IMR-90 (cell line): ENCODE data around the gene ADCY5.

ENCODE experiments used
- FOS ChIP-seq: fragments of 150-350 bp; IDR thresholded peaks from 2 replicates; pipeline ENCODE4 v1.6.1; 2016; ENCODE audit warnings: low read depth, low read length
- MXI1 ChIP-seq: IDR thresholded peaks from 2 replicates; pipeline ENCODE4 v1.6.1; 2012; ENCODE audit warnings: low read depth, mild to moderate bottlenecking, low read length, moderate library complexity, borderline replicate concordance
- POLR2A ChIP-seq: IDR thresholded peaks from 2 replicates; pipeline ENCODE4 v1.6.1; 2012; ENCODE audit warnings: mild to moderate bottlenecking, low read depth, low read length
- RAD21 ChIP-seq: IDR thresholded peaks from 2 replicates; pipeline ENCODE4 v1.6.1; 2012; ENCODE audit warnings: low read length, improper control_type of control experiment
- RCOR1 ChIP-seq: IDR thresholded peaks from 2 replicates; pipeline ENCODE4 v1.6.1; 2012; ENCODE audit warnings: mild to moderate bottlenecking, low read length, improper control_type of control experiment; ENCODE audit not compliant: insufficient replicate concordance
- RFX5 ChIP-seq: IDR thresholded peaks from 2 replicates; pipeline ENCODE4 v1.8.0; 2012; ENCODE audit warnings: low read depth, mild to moderate bottlenecking, low read length, moderate library complexity
- TF ChIP-seq, protein P1 (sequence below): conservative IDR thresholded peaks from 2 replicates; pipeline ENCODE4 v1.5.1; 2012; ENCODE audit warnings: mild to moderate bottlenecking, low read depth, low read length, improper control_type of control experiment
- TF ChIP-seq, protein P2 (sequence below): fragments of 150-350 bp; IDR thresholded peaks from 2 replicates; pipeline ENCODE4 v1.6.1; 2016; ENCODE audit warnings: low read depth, mild to moderate bottlenecking, low read length, moderate library complexity, borderline replicate concordance
- TF ChIP-seq, protein P3 (sequence below): fragments of 150-350 bp; IDR thresholded peaks from 2 replicates; pipeline ENCODE4 v1.6.1; 2017; ENCODE audit warnings: mild to moderate bottlenecking, antibody characterized with exemption, low read length, low read depth

DNA sequence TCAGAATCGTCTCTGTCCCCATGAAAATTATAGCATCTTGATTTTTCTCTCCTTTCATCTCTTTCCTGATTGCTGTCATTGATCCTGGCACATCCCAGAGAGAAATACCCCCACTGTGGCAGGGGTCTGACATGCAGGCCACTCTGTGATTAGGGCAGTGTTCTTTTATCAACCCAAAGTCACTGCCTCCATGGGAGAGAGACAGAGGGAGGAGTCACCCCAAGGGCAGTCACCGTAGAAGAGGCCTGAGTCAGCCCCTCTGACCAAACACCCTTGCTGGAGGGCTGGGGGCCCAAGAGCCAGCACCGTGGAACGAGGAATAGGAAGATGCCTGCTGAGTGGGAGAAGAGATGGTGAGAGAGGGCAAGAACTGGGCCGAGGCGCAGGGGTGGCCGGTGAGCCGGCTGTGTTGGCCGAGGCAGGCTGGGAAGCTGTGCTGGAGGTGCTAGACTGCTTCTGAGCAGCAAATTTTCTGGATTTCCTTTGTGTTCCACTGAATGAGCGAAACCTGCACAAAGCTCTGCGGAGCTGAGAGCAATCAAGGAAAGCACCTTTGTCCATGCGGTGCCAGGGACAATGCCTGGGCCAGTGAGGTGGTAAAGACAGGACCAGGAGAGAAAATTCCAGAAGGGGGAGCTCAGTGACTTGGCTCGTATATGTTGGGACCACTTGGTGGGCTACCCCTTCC lies 103.8 kb downstream of the ADCY5 start:
- no peak for TF ChIP-seq POLR2A
- TF ChIP-seq, protein P1, sequence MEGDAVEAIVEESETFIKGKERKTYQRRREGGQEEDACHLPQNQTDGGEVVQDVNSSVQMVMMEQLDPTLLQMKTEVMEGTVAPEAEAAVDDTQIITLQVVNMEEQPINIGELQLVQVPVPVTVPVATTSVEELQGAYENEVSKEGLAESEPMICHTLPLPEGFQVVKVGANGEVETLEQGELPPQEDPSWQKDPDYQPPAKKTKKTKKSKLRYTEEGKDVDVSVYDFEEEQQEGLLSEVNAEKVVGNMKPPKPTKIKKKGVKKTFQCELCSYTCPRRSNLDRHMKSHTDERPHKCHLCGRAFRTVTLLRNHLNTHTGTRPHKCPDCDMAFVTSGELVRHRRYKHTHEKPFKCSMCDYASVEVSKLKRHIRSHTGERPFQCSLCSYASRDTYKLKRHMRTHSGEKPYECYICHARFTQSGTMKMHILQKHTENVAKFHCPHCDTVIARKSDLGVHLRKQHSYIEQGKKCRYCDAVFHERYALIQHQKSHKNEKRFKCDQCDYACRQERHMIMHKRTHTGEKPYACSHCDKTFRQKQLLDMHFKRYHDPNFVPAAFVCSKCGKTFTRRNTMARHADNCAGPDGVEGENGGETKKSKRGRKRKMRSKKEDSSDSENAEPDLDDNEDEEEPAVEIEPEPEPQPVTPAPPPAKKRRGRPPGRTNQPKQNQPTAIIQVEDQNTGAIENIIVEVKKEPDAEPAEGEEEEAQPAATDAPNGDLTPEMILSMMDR = no peak
- TF ChIP-seq MXI1 = no peak
- TF ChIP-seq RCOR1 = no peak
- TF ChIP-seq RFX5 = no peak
- TF ChIP-seq, protein P2, sequence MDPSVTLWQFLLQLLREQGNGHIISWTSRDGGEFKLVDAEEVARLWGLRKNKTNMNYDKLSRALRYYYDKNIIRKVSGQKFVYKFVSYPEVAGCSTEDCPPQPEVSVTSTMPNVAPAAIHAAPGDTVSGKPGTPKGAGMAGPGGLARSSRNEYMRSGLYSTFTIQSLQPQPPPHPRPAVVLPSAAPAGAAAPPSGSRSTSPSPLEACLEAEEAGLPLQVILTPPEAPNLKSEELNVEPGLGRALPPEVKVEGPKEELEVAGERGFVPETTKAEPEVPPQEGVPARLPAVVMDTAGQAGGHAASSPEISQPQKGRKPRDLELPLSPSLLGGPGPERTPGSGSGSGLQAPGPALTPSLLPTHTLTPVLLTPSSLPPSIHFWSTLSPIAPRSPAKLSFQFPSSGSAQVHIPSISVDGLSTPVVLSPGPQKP = no peak
- no peak for TF ChIP-seq FOS
- TF ChIP-seq, protein P3, sequence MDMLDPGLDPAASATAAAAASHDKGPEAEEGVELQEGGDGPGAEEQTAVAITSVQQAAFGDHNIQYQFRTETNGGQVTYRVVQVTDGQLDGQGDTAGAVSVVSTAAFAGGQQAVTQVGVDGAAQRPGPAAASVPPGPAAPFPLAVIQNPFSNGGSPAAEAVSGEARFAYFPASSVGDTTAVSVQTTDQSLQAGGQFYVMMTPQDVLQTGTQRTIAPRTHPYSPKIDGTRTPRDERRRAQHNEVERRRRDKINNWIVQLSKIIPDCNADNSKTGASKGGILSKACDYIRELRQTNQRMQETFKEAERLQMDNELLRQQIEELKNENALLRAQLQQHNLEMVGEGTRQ = no peak
- TF ChIP-seq RAD21 = no peak
